ENCODE results near the gene PLCD1.

The PLCD1 gene

DNA sequence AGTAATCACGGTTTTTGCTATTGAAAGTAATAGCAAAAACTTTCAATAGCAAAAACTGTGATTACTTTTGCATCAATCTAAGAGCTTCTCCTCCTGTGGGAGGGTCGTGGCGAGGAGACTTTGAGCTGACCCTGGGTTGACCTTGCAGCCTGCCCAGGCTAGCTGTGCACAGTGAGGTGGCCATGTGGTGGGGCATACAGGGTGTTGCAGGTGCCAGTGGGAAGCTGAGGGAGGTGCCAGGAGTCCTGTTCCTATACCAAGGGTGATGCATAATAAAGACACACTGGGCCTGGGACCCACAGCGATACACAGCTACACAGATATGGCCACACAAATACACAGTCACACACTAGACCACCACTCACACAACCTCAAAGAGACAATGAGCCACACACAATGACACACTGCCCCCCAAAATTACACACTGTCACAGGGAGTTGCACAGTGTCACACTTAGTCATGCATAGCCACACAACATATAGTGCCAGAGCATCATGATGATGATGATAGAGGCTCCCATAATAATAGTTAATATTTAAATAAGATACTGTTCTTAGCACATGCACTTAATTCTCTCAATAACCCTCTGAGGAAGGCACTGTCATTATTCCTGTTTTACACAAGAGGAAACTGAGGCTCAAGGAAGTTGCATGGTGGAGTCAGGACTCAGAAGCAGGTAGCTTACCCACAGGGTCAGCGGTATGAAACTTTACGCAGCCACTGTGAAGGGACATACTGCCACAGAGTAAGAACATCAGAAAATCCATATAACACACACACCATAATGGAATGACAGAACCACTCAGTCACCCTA, 6.3 kb downstream of the PLCD1 start:
- H3K9ac ChIP-seq (ENCODE audit: low read depth, low read length), result no peak overlapping the region
- no peaks in the 10 kb centered on the region for H3K9me3 ChIP-seq (ENCODE audit: control insufficient read depth, insufficient read depth, low read length)
- no peak overlapping the region for H3K27ac ChIP-seq (ENCODE audit: low read depth, low read length)
- H3K27me3 ChIP-seq (ENCODE audit: control insufficient read depth, insufficient read depth, low read length), result peaks cover 33% of the 10 kb centered on the region
- no peaks in the 10 kb centered on the region for H3K36me3 ChIP-seq (ENCODE audit: control insufficient read depth, insufficient read depth, low read length)
- peaks cover 11% of the 10 kb centered on the region for H3K4me1 ChIP-seq (ENCODE audit: control insufficient read depth, insufficient read depth, low read length)
- no peak overlapping the region; the same call in 1 of the 2 replicates for H3K4me3 ChIP-seq (ENCODE audit: low read depth, low read length)

DNA sequence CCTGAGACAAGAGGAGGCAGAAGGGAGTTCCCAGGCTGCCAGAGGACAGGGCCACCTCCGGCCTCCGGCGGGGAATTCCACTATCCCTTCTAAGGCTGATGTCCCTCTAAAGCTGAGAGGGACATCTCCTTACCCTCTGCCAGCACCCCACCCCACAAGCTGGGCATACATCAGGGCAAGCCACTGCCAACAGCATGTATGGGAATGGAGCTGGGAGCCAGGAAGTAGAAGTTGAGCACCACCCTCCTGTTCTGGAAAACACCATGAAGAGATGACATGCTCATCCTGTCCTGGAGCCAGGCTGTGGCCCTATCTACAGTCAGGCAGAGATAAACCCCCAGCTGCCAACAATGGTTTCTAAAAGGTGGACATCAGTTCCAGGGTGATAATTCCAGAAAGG, 7.1 kb downstream of the PLCD1 start:
- H3K4me1 ChIP-seq (ENCODE audit: control insufficient read depth, insufficient read depth, low read length), result peaks cover 11% of the 10 kb centered on the region
- H3K9ac ChIP-seq (ENCODE audit: low read depth, low read length), result no peak overlapping the region
- no peak overlapping the region for H3K27ac ChIP-seq (ENCODE audit: low read depth, low read length)
- no peaks in the 10 kb centered on the region for H3K36me3 ChIP-seq (ENCODE audit: control insufficient read depth, insufficient read depth, low read length)
- no peak overlapping the region for H3K4me3 ChIP-seq (ENCODE audit: low read depth, low read length)
- H3K9me3 ChIP-seq (ENCODE audit: control insufficient read depth, insufficient read depth, low read length), result no peaks in the 10 kb centered on the region
- H3K27me3 ChIP-seq (ENCODE audit: control insufficient read depth, insufficient read depth, low read length), result peaks cover 25% of the 10 kb centered on the region

DNA sequence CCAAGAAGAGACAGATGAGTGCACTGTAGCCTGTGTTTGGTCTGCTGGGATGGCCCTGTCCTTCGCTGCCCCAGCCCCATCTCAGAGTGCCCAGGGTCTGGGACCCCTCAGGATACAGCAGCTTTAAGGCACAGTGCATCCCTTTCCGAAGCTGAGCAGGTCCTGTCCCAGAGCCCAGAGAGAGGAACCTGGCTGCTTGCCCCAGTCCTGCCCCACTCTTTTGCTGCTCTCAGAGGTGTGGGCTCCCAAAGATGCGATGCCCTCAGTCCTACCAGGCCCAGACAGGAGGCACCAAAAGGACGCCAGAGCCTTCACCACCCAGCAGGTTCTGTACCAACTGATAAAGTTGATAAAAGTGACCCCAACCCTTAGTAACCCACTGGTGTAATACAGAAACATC, 8.2 kb downstream of the PLCD1 start:
- peaks cover 11% of the 10 kb centered on the region for H3K4me1 ChIP-seq (ENCODE audit: control insufficient read depth, insufficient read depth, low read length)

DNA sequence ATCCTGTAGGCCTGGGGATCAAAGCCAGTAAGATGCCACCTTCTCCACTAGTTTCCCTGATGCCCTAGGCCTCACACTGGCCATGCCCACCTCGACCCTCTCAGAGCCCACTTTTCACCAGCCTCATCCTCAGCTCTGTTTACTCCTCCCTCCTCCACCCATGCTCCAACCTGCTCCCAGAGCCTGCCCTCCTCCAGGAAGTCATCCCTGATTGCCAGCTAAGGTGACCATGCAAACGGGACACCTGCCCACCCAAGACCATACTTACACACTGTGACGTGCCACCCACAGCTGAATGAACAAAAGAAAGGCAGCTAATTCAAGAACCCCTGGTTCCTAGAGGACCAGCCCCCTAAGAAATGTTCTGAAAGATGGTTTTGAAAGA, 9.1 kb downstream of the PLCD1 start:
- Histone ChIP-seq H3K9ac (ENCODE audit: low read depth, low read length) (no peak overlapping the region), H3K27ac (ENCODE audit: low read depth, low read length) (no peak overlapping the region), H3K4me1 (ENCODE audit: control insufficient read depth, insufficient read depth, low read length) (peaks cover 6% of the 10 kb centered on the region; the same call in 1 of the 2 replicates), H3K4me3 (ENCODE audit: low read depth, low read length) (no peak overlapping the region), H3K36me3 (ENCODE audit: control insufficient read depth, insufficient read depth, low read length) (peaks cover 8% of the 10 kb centered on the region; the same call in 1 of the 2 replicates), H3K9me3 (ENCODE audit: control insufficient read depth, insufficient read depth, low read length) (no peaks in the 10 kb centered on the region), H3K27me3 (ENCODE audit: control insufficient read depth, insufficient read depth, low read length) (peaks cover 5% of the 10 kb centered on the region)

More for the DNA sequence above, 8.2 kb downstream of the PLCD1 start:
- H3K9me3 ChIP-seq (ENCODE audit: control insufficient read depth, insufficient read depth, low read length), result no peaks in the 10 kb centered on the region
- peaks cover 14% of the 10 kb centered on the region for H3K27me3 ChIP-seq (ENCODE audit: control insufficient read depth, insufficient read depth, low read length)
- no peak overlapping the region for H3K4me3 ChIP-seq (ENCODE audit: low read depth, low read length)
- H3K36me3 ChIP-seq (ENCODE audit: control insufficient read depth, insufficient read depth, low read length), result 0 out of 2 replicates have a peak, but pooled peaks cover 2% of the 10 kb centered on the region
- no peak overlapping the region for H3K9ac ChIP-seq (ENCODE audit: low read depth, low read length)
- no peak overlapping the region for H3K27ac ChIP-seq (ENCODE audit: low read depth, low read length)

DNA sequence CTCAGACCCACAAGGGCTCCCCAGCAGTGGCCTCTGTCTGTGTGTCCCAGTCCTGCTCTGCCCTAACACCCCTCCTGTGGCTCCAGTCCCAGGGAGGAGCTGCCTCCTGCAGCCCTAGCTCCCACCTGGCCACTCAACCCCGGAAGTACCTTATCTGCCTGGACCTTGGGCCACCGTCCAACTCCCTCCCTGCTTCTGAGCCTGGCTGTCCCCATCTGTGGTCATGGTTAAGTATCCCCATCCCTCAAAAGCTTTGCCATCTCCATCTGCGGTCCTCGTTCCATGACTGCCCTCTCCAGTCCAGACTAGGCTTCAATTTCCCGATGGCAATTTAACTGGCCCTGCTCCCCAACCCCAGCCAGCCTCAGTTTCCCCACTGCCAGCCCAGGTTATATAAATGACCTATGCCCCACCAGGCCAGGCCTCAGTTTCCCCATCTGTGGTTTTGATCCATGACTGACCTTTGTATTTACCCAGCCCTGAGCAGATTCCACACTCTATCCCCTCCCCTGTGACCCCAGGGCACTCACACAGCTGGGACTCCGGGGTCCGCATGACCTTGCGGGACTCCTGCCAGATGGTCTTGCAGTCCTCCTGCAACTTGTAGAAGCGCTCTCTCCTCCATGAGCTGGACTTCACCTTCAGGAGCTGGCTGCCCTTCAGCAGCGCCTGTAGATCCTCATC, 9.6 kb downstream of the PLCD1 start:
- H3K4me1 ChIP-seq (ENCODE audit: control insufficient read depth, insufficient read depth, low read length), result 0 out of 2 replicates have a peak, but pooled peaks cover 4% of the 10 kb centered on the region
- H3K9me3 ChIP-seq (ENCODE audit: control insufficient read depth, insufficient read depth, low read length), result no peaks in the 10 kb centered on the region
- peaks cover 4% of the 10 kb centered on the region; the same call in 1 of the 2 replicates for H3K27me3 ChIP-seq (ENCODE audit: control insufficient read depth, insufficient read depth, low read length)
- no peak overlapping the region for H3K27ac ChIP-seq (ENCODE audit: low read depth, low read length)
- no peak overlapping the region for H3K4me3 ChIP-seq (ENCODE audit: low read depth, low read length)
- H3K9ac ChIP-seq (ENCODE audit: low read depth, low read length), result no peak overlapping the region
- H3K36me3 ChIP-seq (ENCODE audit: control insufficient read depth, insufficient read depth, low read length), result peaks cover 12% of the 10 kb centered on the region; the same call in 1 of the 2 replicates

DNA sequence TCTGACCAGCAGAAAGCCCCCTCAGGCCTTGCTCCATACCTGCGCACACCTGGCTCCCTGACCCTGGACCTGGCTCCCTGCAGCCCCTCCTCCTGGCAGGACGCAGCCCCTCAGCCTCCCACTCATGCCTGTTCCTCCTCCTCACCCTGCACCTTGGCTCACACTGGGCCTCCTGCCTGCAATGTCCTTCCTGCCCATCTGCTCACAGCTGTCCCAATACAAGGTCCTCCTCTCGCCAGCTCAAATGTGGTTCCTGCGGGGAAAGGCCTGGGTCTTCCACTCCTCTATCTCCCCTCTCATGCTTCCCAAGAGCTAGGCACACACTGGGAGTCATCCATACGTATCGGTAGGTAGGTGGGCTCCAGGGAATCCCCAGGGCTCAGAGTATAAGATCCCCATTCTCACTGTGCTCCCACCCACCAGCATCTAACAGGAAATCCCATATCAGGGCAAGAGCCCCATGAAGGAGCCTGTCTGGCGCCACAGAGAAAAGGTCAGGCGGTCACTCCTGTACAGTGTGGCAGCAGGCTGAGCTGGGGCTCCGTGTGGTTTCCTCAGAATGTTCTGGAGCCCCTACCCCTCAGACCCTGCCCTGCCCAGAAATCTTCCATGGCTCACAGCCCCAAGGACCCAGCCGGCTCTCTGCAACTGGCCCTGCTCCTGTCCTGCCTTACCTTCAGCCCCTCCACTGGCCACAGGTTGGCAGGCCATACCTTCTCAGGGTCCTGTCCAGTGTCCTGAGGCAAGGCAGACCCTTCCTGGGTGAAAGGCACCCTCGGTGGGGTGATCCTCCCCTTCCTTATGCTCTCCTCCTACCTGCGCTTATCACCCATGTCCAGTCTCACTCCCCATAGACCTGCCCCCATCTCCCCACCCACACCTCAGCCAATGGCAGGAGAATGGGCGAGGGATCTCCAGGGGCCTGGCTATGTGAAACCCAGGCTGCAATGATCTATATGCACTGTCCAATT, 10.9 kb downstream of the PLCD1 start:
- H3K9ac ChIP-seq (ENCODE audit: low read depth, low read length), result no peak overlapping the region

DNA sequence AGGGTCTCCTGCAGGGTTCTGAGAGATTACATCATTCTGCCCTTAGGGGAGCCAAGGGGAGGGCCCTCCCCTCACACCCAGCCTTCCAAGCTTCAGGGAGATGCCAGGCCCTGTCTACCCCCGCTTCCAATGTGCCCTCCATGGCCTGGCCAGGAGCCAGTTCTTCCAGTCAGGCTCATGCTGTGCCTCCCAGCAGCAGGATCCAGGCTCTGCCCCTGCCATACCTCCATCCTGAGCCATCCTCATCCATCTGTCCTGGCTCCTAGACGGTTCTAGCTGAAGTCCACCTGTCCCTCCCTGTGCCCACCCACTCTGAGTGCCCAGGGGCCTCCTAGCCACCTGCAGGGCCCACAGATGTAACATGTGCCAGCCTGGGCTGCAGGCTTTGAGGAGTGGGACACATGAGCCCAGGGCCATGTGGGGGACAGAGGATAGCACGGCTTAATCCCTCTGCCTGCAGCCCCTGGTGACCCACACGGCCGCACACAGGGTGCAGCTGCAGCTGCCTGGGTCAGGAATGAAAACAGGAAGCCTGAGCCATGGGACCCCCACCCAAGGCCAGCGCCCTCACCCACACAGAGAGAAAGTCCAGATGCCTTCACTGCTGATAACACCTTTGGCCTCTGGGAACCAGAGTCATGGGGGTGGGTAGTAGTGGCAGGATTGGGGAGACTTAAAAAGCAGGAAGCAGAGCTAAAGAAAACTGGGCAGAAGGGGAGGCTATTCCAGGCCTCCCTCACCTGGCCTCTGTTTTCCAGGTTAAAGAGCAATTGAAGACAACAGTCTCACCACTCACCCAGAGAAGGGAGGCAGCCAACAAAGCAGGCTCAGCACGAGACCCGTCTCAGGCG, 11.8 kb downstream of the PLCD1 start:
- no peaks in the 10 kb centered on the region for H3K9me3 ChIP-seq (ENCODE audit: control insufficient read depth, insufficient read depth, low read length)
- no peak overlapping the region for H3K9ac ChIP-seq (ENCODE audit: low read depth, low read length)
- no peak overlapping the region for H3K27ac ChIP-seq (ENCODE audit: low read depth, low read length)

More for the DNA sequence above, 10.9 kb downstream of the PLCD1 start:
- peaks cover 3% of the 10 kb centered on the region; the same call in 1 of the 2 replicates for H3K27me3 ChIP-seq (ENCODE audit: control insufficient read depth, insufficient read depth, low read length)
- peaks cover 12% of the 10 kb centered on the region; the same call in 1 of the 2 replicates for H3K36me3 ChIP-seq (ENCODE audit: control insufficient read depth, insufficient read depth, low read length)
- no peak overlapping the region for H3K27ac ChIP-seq (ENCODE audit: low read depth, low read length)
- 0 out of 2 replicates have a peak, but pooled peaks cover under 1% of the 10 kb centered on the region for H3K4me1 ChIP-seq (ENCODE audit: control insufficient read depth, insufficient read depth, low read length)
- H3K9me3 ChIP-seq (ENCODE audit: control insufficient read depth, insufficient read depth, low read length), result no peaks in the 10 kb centered on the region
- no peak overlapping the region for H3K4me3 ChIP-seq (ENCODE audit: low read depth, low read length)

DNA sequence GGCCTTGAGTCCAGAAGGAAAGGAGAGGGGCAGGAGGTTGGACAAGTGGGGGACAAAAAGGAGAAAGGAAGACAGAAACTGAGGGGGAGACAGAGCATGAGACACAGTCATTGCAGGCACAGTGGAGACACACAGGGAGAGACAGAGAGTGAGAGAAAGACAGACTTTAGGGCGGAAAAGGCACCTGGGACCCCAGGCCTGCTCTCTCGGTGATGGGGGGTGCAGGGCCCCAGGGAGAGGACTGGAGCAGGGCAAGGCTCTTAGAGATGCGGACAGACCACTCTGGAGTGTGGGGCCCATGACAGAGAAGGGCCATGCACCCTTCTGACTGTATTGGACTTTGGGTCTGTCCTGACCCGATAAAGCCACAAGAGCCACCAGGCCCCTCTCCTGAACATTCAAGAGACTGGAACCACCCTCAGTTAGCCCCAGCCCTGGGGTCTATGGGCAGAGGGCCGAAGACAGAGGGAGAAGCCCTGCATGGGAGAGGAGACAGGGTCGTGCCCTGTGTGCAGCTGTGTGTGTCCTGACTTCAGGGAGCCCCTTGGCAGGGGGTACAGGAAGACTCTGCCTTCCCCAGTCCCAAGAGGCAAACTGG, 12.5 kb downstream of the PLCD1 start:
- Histone ChIP-seq H3K9me3 (ENCODE audit: control insufficient read depth, insufficient read depth, low read length) (no peaks in the 10 kb centered on the region), H3K36me3 (ENCODE audit: control insufficient read depth, insufficient read depth, low read length) (peaks cover 12% of the 10 kb centered on the region; the same call in 1 of the 2 replicates), H3K4me3 (ENCODE audit: low read depth, low read length) (no peak overlapping the region), H3K9ac (ENCODE audit: low read depth, low read length) (no peak overlapping the region), H3K4me1 (ENCODE audit: control insufficient read depth, insufficient read depth, low read length) (no peaks in the 10 kb centered on the region), H3K27ac (ENCODE audit: low read depth, low read length) (no peak overlapping the region), H3K27me3 (ENCODE audit: control insufficient read depth, insufficient read depth, low read length) (no peaks in the 10 kb centered on the region)

More for the DNA sequence above, 11.8 kb downstream of the PLCD1 start:
- no peaks in the 10 kb centered on the region for H3K27me3 ChIP-seq (ENCODE audit: control insufficient read depth, insufficient read depth, low read length)
- H3K36me3 ChIP-seq (ENCODE audit: control insufficient read depth, insufficient read depth, low read length), result peaks cover 12% of the 10 kb centered on the region; the same call in 1 of the 2 replicates
- H3K4me3 ChIP-seq (ENCODE audit: low read depth, low read length), result no peak overlapping the region
- no peaks in the 10 kb centered on the region for H3K4me1 ChIP-seq (ENCODE audit: control insufficient read depth, insufficient read depth, low read length)

DNA sequence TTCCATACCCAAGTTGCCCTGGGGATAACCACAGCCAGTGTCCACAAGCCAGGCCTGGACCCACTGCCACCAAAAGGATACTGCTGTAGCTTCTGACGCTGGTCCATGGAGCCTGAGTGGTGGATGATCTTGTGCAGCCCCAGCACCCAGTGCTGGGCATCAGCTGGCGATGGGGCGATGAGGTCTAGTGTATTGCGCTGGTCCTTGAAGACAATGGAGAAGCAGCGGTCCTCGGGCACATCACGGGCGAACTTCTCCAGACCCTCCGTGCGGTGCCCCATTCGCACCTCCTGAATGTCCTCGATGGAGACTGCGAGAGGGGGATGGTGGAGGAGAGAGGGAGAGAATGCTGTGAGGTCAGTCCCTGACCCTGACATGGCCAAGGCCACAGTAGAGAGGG, 13.0 kb downstream of the PLCD1 start:
- Histone ChIP-seq H3K4me1 (ENCODE audit: control insufficient read depth, insufficient read depth, low read length) (no peaks in the 10 kb centered on the region), H3K27me3 (ENCODE audit: control insufficient read depth, insufficient read depth, low read length) (no peaks in the 10 kb centered on the region), H3K9ac (ENCODE audit: low read depth, low read length) (no peak overlapping the region), H3K36me3 (ENCODE audit: control insufficient read depth, insufficient read depth, low read length) (peaks cover 12% of the 10 kb centered on the region; the same call in 1 of the 2 replicates), H3K27ac (ENCODE audit: low read depth, low read length) (no peak overlapping the region), H3K9me3 (ENCODE audit: control insufficient read depth, insufficient read depth, low read length) (no peaks in the 10 kb centered on the region), H3K4me3 (ENCODE audit: low read depth, low read length) (no peak overlapping the region)

Data from HUES48 (cell line).